Left ventricle myocardium inferior (tissue), 1 donor: ENCODE measurements around the gene HERC3. TPM values are rescaled to one million over a fixed set of nuclear protein-coding genes. Genes with fewer than 3 reads are reported as not detected.
"Not testable (repeated sequence)": the region's sequence is repeated elsewhere in the genome, so short reads cannot be mapped to it uniquely, and the experiment has no call there.

Experiments used
- DNase-seq: peaks from one replicate; pipeline ENCODE4 v3.0.0-alpha.2; 2020
- H3K27ac ChIP-seq: fragments of 200-600 bp; replicated peaks from 2 replicates; pipeline ENCODE4 v1.8.0; 2021
- H3K27me3 ChIP-seq: fragments of 200-600 bp; 2 replicates; pipeline ENCODE4 v1.8.0; 2021; ENCODE audit warnings: low read depth
- H3K36me3 ChIP-seq: fragments of 200-600 bp; 2 replicates; pipeline ENCODE4 v1.8.0; 2021
- H3K4me1 ChIP-seq: fragments of 200-600 bp; 2 replicates; pipeline ENCODE4 v1.8.0; 2021
- H3K4me3 ChIP-seq: fragments of 200-600 bp; 2 replicates; pipeline ENCODE4 v1.8.0; 2021; ENCODE audit warnings: mild to moderate bottlenecking, moderate library complexity
- H3K9me3 ChIP-seq: fragments of 200-600 bp; replicated peaks from 2 replicates; pipeline ENCODE4 v1.8.0; 2021
- CTCF ChIP-seq: fragments of 200-600 bp; IDR thresholded peaks from 2 replicates; pipeline ENCODE4 v1.8.0; 2021; ENCODE audit warnings: antibody characterized with exemption, mild to moderate bottlenecking, borderline replicate concordance
- intact Hi-C: fragments of 100-400 bp; cut with micrococcal nuclease; formaldehyde crosslinking; loops from one replicate; pipeline ENCODE4 v1.11.0; 2022
- total RNA-seq: library from RNA; stranded (reverse); fragmentation: NEBNext Ultra II Directional; extraction: Animal tissue kit (Norgen Biotek cat#: 25700); gene quantifications from one replicate; pipeline ENCODE4 v1.2.1, GENCODE V29; 2021
- donor health status: DM: no; HTN: yes; CAD: no; lungs with severe emphysema.

HERC3 gene
- total RNA-seq, 1 donor from 2014 or later, result 56.8 TPM

GRCh38 chr4:88609387-88609786 is 17.1 kb downstream of the HERC3 start:
- Histone ChIP-seq H3K4me3 (no peak overlapping the region), H3K27ac (peak overlapping the region; percentile 84), H3K36me3 (peaks cover 41% of the 10 kb centered on the region), H3K27me3 (no peaks in the 10 kb centered on the region), H3K9me3 (no peaks in the 10 kb centered on the region), H3K4me1 (peaks cover 80% of the 10 kb centered on the region)
- DNase-seq, result no peak
- intact Hi-C loops, result no loop called here
- TF ChIP-seq CTCF, result no peak

- DNase-seq, H3K4me3 ChIP-seq, intact Hi-C loops, H3K27me3 ChIP-seq, H3K9me3 ChIP-seq: not testable (repeated sequence)
- Histone ChIP-seq H3K27ac (peak overlapping the region; percentile 84), H3K4me1 (peaks cover 80% of the 10 kb centered on the region), H3K36me3 (peaks cover 41% of the 10 kb centered on the region)
Observed at GRCh38 chr4:88609794-88610193, 17.5 kb downstream of the HERC3 start.

GRCh38 chr4:88610771-88611170 is 18.5 kb downstream of the HERC3 start:
- peak overlapping the region; percentile 84 for H3K27ac ChIP-seq
- peaks cover 80% of the 10 kb centered on the region for H3K4me1 ChIP-seq
- TF ChIP-seq CTCF, result no peak
- peak; percentile 63 for DNase-seq
- intact Hi-C loops, result no loop called here
- no peaks in the 10 kb centered on the region for H3K27me3 ChIP-seq
- peaks cover 38% of the 10 kb centered on the region for H3K36me3 ChIP-seq
- H3K4me3 ChIP-seq, result no peak overlapping the region
- no peaks in the 10 kb centered on the region for H3K9me3 ChIP-seq

- TF ChIP-seq CTCF, result no peak
- peaks cover 11% of the 10 kb centered on the region for H3K36me3 ChIP-seq
- no peaks in the 10 kb centered on the region for H3K9me3 ChIP-seq
- no peak for DNase-seq
- no peaks in the 10 kb centered on the region for H3K27me3 ChIP-seq
- H3K27ac ChIP-seq, result peak overlapping the region; percentile 84
- intact Hi-C loops, result no loop called here
- H3K4me3 ChIP-seq, result peak overlapping the region; percentile 6
- H3K4me1 ChIP-seq, result peaks cover 97% of the 10 kb centered on the region
Observed at GRCh38 chr4:88613417-88613875, 21.2 kb downstream of the HERC3 start.

GRCh38 chr4:88614058-88614457 is 21.8 kb downstream of the HERC3 start:
- no peak for DNase-seq
- Histone ChIP-seq H3K4me1 (peaks cover 97% of the 10 kb centered on the region), H3K27ac (peak overlapping the region; percentile 84), H3K4me3 (no peak overlapping the region), H3K9me3 (no peaks in the 10 kb centered on the region), H3K27me3 (no peaks in the 10 kb centered on the region), H3K36me3 (peaks cover 5% of the 10 kb centered on the region)
- no peak for TF ChIP-seq CTCF
- intact Hi-C loops, result no loop called here

- Histone ChIP-seq H3K4me1 (peaks cover 97% of the 10 kb centered on the region), H3K36me3 (no peaks in the 10 kb centered on the region), H3K27ac (peak overlapping the region; percentile 7), H3K9me3 (no peaks in the 10 kb centered on the region), H3K4me3 (no peak overlapping the region), H3K27me3 (no peaks in the 10 kb centered on the region)
- TF ChIP-seq CTCF, result no peak
- DNase-seq, result no peak
- intact Hi-C loops, result no loop called here
Observed at GRCh38 chr4:88616275-88617150, 24.2 kb downstream of the HERC3 start.
